ENCODE data around the gene PTPRG. TPM values are rescaled to one million over a fixed set of nuclear protein-coding genes. Genes with fewer than 3 reads are reported as not detected.
A peak's percentile ranks its signal among the peaks of the same experiment; 100 is the strongest.

Gene PTPRG
- total and polyA plus RNA-seq, 2 experiments from 2014 or later, result 8.5 to 34.9 TPM

- Histone ChIP-seq H3K79me2 (peaks cover 9% of the 10 kb centered on the region), H2AFZ (no peak overlapping the region), H3K9me2 (replicated peaks; ENCODE audit: insufficient read depth) (no peaks in the 10 kb centered on the region), H3K27me3 (no peaks in the 10 kb centered on the region), H3K36me3 (replicated peaks; ENCODE audit: insufficient read depth, low read depth) (no peaks in the 10 kb centered on the region), H3K4me1 (ENCODE audit: insufficient read depth) (peaks cover 4% of the 10 kb centered on the region), H3K27ac (no peak overlapping the region), H4K20me1 (ENCODE audit: insufficient read depth, poor library complexity, severe bottlenecking) (no peaks in the 10 kb centered on the region), H3K4me2 (no peak overlapping the region), H3K4me3 (no peak overlapping the region), H3K9me3 (ENCODE audit: low read depth) (no peaks in the 10 kb centered on the region)
- 93% methylated on average over 3 of the region's 3 CpGs for WGBS (ENCODE audit: low lambda C conversion rate, missing lambda C conversion rate)
- DNase-seq (ENCODE audit: low spot score), result no peak
- TF ChIP-seq EZH2phosphoT487 (IDR thresholded peaks at IDR 0.05; ENCODE audit: low read depth, severe bottlenecking, unreplicated experiment) (no peak), CTCF (IDR thresholded peaks at IDR 0.05; ENCODE audit: poor library complexity) (no peak), EZH2 (IDR thresholded peaks at IDR 0.05; ENCODE audit: borderline replicate concordance) (no peak)
Observed at GRCh38 chr3:61935814-61936213, 374.4 kb downstream of the PTPRG start.

- Histone ChIP-seq H4K20me1 (ENCODE audit: insufficient read depth, poor library complexity, severe bottlenecking) (no peaks in the 10 kb centered on the region), H2AFZ (no peak overlapping the region), H3K27me3 (no peaks in the 10 kb centered on the region), H3K9me2 (replicated peaks; ENCODE audit: insufficient read depth) (no peaks in the 10 kb centered on the region), H3K36me3 (replicated peaks; ENCODE audit: insufficient read depth, low read depth) (no peaks in the 10 kb centered on the region), H3K4me1 (ENCODE audit: insufficient read depth) (peaks cover 4% of the 10 kb centered on the region), H3K79me2 (peaks cover 9% of the 10 kb centered on the region), H3K9me3 (ENCODE audit: low read depth) (no peaks in the 10 kb centered on the region), H3K4me2 (no peak overlapping the region), H3K4me3 (no peak overlapping the region), H3K27ac (no peak overlapping the region)
- 70% methylated on average over 6 of the region's 6 CpGs for WGBS (ENCODE audit: low lambda C conversion rate, missing lambda C conversion rate)
- DNase-seq (ENCODE audit: low spot score), result peak; percentile 10
- peak; percentile 32 for TF ChIP-seq CTCF (IDR thresholded peaks at IDR 0.05; ENCODE audit: poor library complexity)
- TF ChIP-seq EZH2 (IDR thresholded peaks at IDR 0.05; ENCODE audit: borderline replicate concordance), result no peak
Observed at GRCh38 chr3:61936344-61936937, 375.1 kb downstream of the PTPRG start.

GRCh38 chr3:61937477-61937876 is 376.1 kb downstream of the PTPRG start:
- Histone ChIP-seq H3K4me2 (no peak overlapping the region), H3K4me1 (ENCODE audit: insufficient read depth) (peaks cover 4% of the 10 kb centered on the region), H2AFZ (no peak overlapping the region), H3K36me3 (replicated peaks; ENCODE audit: insufficient read depth, low read depth) (no peaks in the 10 kb centered on the region), H4K20me1 (ENCODE audit: insufficient read depth, poor library complexity, severe bottlenecking) (no peaks in the 10 kb centered on the region), H3K27me3 (no peaks in the 10 kb centered on the region), H3K27ac (no peak overlapping the region), H3K9me3 (ENCODE audit: low read depth) (no peaks in the 10 kb centered on the region), H3K4me3 (no peak overlapping the region), H3K79me2 (peaks cover 9% of the 10 kb centered on the region), H3K9me2 (replicated peaks; ENCODE audit: insufficient read depth) (no peaks in the 10 kb centered on the region)
- 80% methylated on average over 3 of the region's 3 CpGs for WGBS (ENCODE audit: low lambda C conversion rate, missing lambda C conversion rate)
- no peak for DNase-seq (ENCODE audit: low spot score)
- no peak for TF ChIP-seq EZH2phosphoT487 (IDR thresholded peaks at IDR 0.05; ENCODE audit: low read depth, severe bottlenecking, unreplicated experiment)
- no peak for TF ChIP-seq EZH2 (IDR thresholded peaks at IDR 0.05; ENCODE audit: borderline replicate concordance)
- no peak for TF ChIP-seq CTCF (IDR thresholded peaks at IDR 0.05; ENCODE audit: poor library complexity)
